Dedifferentiated amniotic fluid mesenchymal stem cell (primary cell): ENCODE measurements around the gene FAT1.

Experiments used
- DNase-seq: peaks from one replicate; pipeline ENCODE4 v3.0.0-alpha.2; 2016; ENCODE audit errors: extremely low spot score

FAT1 gene

DNA sequence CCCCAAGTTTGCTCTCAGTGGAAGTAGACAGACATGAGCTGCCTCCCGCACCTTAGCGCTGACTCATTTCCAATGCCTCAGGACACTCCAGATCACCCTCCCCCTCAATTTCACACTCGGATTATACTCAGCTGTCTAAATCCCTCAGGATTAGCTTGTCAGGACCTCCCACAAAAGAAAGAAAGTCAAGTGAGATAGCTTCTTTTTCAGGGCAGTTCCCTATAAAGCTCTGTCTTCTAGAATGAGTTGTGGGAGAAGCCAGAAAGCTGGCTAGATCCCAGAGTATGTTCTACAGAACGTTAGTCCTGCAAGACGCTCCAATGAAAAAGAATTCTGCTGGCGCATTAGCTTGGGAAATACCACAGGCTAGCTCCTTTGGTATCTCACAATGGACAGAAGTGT lies 117.1 kb downstream of the FAT1 start:
- peak; percentile 50 for DNase-seq

DNA sequence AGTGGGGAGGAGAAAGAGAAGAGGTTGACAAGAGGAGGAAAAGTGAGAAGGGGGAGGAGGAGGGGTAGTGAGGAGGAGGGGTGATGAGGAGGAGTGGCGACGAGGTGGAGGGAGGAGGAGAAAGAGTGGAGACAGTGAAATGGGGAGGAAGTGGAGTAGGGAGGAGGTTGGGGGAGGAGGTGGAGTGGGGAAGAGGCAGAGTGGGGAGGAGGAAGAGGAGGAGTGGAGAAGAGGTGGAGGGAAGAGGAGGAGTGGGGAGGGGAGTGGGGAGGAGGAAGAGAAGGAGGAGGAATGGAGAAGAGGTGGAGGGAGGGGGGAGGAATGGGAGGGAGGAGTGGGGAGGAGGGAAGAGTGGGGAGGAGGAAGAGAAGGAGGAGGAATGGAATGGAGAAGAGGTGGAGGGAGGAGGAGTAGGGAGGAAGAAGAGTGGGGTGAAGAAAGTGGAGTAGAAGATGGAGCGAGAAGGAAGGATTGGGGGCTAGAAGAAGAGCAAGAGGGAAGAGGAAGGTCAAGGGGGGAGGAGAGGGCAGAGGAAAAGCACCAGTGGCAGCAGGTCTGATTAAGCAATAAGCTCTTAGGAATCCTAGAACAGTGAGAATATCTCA lies 118.3 kb downstream of the FAT1 start:
- DNase-seq: no peak

DNA sequence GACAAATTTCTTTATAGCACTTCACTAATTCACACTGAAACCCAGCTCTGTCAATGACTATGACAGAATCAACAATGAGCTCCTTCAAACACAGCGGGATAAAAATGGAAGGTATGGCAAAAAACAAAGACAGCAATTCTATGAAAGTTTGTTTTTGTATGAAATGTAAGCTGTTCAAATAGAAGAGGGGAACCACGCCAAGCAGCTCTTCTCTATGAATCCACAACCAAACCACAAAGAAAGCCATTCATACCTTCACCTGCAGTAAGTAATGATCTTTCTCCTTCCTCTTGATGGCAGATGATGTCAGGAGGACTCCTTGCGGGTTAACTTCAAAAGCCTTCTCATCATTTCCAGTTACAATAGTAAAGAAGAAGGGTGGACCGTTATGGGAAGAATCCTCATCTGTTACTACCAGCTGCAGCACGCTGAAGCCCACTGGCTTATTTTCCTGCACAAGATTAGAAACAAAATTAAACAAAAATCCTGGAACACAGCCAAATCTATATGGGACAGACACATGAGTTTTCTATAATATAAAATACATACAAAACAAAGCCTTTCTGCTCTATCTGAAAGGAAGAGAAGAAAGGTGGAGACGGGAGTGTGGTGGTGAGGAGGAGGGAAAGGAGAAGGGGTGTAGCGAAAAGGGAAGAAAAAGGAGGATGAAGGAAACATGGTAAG lies 119.4 kb downstream of the FAT1 start:
- no peak for DNase-seq

DNA sequence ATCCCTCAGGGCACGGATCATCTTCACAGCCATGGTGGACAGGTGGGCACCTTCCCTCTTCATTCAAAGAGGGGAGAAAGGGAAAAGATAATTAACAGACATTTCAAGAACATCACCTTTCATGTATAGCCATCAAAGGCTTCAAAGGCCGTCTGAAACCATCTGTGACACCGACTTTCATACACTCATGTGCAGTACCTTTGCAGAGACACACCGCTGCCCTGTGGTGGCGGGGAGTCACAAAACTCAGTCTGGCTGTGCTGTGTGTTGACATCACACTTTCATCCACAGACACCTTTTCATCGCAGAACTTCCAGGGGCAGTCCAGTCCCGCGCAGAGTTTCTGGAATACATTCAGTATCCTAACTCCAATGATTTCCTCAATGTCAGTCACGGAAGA lies 120.7 kb downstream of the FAT1 start:
- DNase-seq: no peak

DNA sequence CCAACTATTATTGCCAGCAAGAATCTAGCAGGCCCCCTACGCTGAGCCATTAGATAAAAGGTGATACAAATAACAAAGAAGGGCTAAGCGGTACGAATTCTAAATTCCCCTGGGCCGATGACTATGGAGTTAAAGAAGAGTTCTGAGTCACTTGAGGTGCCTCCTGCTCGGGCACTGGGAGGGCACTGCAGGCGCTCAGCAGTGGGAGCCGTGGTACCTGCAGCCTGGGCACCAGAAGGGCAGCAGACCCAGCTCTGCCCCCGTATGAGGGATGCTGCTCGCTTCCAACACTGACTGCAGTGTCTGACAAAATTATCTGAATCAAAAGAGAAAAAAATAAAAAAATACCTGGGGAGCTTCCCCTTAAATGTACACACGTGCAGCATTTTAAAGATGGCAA lies 124.2 kb downstream of the FAT1 start:
- no peak for DNase-seq

DNA sequence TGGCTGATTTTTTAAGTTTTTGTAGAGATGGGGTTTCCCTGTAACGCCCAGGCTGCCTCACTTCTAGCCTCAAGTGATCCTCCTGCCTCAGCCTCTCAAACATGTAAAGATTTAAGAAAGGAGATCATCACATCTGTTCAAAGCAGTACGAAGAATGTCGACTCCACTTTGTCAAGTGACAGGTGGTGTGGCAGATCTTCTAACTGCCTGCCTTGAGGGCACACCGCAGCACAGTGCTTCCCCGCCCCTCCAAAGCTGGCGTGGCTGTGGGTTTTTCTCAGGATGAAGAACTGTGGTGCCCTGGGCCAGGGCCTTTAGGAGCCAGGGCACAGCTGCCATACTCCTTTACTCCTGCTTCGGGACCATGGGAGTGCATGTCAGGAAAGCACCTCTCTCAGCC lies 125.0 kb downstream of the FAT1 start:
- DNase-seq: no peak

DNA sequence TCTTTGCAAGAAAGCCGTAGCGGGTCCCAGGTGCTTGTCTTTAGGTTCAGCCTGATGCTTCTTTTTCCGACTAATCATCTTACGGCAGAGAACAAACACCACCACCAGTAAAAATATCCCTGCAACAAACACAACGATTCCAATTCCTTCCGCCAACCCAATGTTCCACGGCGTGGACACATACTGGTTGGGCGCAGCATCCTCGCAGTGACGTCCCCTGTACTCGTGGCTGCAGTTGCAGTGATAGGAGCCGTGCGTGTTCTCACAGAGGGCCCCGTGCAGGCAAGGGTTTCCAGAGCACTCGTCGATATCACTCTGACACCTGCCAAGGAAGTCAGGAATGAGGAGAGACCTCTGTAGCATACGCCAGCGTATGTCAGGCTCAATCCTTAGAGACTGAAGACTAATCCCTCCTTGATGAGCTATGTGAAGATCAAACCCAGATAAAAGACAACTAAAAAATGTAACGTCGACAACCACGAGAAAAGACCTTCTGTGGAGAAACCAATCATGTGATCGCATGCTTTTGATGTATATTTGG lies 126.7 kb downstream of the FAT1 start:
- no peak for DNase-seq

DNA sequence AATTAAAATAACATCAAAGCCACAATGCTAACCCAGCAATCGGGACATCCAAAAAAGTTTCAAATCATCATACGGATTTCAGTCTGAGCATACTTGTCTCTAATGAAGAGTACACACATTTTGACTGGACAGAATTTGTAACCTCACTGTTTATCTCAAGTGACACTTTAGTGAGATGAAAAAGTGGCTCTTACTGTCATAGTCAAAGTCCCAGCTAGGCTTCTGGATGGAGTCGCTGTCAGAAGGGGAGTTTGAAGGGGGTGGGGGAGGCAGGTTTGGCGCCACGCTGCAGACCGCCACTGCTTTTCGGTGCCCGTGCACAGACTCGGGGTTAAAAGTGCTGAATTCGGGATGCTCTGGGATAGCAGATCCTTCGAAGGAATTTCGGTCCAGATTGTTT lies 127.3 kb downstream of the FAT1 start:
- no peak for DNase-seq

DNA sequence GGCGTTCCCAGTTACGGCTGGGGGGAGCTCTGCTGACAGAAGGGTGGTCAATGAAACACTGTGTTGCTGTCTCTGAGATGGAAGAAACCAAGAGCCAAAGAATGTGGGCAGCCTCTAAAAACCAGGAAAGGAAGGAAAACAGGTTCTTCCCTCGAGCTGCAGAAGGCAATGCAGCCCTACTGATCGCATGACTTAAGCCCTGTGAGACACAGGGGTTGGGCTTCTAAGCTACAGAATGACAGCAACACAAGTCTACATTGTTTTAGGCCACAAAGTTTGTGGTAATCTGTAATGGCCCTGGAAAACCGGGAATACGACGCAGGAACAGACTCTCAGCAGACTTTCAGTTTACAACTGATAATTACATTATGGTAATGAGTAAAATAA lies 130.1 kb downstream of the FAT1 start:
- DNase-seq: no peak

DNA sequence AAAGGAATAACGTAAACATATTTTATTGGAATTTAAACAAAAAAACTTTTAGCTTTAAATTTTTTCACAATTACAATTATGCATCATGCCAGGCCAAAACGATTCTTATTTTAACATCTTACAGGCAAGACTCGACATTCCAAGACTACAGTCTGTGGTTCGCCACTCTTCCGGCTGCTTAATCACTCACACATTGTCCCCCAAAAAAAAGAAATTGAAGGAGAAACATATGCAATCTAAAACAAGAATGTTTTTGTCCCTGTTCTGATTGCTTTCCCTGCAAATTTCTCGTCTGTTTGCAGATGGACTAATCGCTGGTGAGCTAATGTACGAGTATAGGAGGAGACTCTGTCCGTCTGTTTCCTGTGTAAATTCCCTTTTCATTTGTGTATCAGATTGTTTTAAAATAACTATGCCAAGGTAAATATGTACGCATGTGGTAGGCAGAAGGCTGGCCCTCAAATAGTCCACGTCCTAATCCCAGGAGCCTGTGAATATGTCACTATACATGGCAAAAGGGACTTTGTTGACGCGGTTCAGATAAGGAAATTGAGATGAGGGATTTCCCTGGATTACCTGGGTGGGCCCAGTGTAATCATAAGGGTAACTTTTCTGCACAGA lies 130.6 kb downstream of the FAT1 start:
- no peak for DNase-seq

DNA sequence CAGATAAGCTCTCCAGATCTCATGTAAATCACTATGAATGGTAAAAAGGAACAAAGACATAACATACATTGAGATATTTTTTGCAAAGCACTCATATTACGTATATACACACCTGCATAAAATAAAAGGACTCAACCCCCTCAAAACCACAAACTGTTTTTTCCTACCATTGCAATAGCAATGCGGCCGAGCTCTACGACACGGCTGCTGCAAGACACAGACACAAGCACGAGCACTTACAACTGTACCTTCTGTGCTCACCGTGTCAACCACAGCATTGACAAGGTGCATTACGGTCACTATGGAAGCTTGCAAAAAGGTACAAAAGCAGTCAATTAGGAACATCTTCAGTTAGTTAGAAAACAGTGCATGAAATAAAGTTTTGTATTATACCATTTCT lies 131.2 kb downstream of the FAT1 start:
- no peak for DNase-seq

DNA sequence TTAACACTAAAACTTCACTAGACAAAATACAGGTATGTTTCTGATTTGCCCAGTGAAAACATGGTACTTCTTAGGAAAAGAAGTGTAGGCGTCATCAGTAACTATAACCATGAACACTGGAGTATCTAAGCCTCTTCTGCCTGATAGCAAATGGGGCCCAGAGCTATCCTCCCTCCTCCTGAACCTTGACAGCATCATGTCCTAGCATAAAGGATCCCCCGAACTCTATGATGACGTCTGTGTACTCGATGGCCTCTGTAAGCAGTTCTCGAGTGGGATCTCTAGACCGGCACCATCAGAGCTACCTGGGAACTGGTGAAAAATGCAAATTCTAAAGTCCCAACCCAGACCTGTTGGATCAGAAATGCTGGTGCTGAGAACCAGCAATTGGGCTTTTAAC lies 132.0 kb downstream of the FAT1 start:
- DNase-seq: no peak

DNA sequence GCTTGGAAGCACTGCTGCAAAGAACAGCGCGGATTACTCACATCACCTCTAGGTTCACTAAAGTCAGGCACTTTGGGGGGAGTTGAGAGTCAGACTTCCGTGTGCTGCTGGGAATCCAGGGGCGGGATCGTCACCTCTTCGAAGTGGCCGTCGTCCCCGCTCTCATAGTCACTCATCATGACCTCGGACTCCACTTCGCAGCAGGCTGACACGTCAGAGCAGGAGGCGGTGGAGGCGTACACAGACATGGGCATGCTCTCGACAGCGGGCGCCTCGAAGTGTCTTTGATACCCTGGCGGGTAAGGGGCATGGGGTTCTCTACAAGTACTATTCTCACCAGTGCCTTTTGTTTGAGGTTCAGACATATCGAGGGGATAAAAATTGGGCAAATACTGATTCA lies 135.2 kb downstream of the FAT1 start:
- DNase-seq: no peak

DNA sequence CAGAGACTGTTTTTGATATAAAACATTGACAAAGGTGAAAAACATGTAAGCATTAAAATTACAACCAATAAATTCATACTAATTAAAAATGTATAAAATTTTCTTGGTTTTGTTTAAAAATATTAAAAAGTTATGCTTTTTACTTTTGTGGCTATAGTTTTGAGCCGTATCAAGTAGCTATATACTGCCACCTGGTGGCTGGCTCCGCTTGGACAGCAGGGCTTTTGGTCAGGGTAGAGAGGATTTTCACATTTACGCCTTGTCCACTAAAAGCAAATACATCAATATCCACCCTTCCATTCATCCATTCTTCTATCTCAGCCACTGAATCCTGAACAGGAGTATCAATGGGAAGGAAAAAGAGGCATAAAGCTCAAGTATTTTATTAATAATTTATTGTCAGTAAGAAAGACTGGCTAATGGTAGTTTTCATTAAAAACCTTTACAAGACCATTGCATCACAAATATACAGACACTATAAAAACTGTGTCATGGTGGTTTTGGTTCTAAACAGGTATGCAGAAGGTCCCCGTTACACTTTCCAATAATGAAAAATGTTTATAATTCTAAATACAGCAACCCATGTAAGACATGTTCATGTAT lies 136.1 kb downstream of the FAT1 start:
- peak; percentile 59 for DNase-seq

DNA sequence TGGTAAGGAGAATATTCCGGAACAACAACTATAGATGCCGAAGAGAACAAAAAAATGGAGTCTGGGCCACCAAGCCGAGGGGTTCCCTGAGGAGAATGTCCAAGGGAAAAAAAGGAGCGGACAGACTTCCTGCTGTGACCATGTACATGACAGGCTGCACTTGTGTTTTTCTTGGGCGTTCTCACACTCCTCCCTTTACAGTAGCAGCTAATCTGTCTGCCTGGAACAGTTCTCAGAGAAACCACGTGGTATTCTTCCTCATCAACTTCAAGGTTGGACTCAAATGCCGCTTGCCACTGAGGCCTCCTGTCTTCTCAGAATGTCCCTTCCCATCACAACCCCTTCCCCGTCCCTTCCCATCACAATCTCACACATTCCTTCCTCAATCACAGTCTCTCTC lies 137.5 kb downstream of the FAT1 start:
- DNase-seq: no peak

DNA sequence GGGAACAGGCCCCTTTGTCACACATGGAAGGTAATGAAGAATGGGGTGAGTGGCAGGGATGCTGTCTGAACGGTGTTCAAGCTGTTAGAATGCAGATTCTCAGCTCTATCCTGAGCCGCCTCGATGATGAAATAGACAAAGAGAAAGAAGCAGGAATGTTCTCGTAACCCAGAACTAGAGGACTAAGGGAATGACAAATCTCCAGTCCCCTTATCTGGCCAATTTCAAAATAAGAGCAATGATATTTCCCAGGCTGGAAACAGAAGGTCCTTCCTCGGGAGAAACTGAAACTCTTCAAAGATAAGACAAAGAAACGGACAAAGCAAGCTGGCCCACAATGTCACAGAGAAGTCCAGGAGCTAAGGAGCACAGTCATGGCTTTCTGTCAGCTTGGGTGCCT lies 138.7 kb downstream of the FAT1 start:
- DNase-seq: no peak

DNA sequence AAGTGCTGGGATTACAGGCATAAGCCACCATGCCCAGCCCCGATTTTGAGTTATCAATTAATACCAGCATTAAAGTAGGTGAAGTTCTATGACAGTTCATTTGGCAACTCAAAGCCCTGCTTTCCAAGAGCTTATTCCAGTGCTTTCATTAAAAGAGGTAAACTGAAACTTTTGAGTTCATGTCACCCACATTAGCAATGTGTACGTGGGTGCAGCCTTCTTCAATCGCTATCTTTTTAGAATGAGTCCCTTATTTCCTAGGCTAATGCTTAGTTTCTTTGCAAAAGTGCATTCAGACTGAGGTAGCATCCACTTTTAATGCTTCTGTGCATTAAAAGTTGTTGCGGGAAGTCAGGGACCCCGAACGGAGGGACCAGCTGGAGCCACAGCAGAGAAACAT lies 142.2 kb downstream of the FAT1 start:
- no peak for DNase-seq

DNA sequence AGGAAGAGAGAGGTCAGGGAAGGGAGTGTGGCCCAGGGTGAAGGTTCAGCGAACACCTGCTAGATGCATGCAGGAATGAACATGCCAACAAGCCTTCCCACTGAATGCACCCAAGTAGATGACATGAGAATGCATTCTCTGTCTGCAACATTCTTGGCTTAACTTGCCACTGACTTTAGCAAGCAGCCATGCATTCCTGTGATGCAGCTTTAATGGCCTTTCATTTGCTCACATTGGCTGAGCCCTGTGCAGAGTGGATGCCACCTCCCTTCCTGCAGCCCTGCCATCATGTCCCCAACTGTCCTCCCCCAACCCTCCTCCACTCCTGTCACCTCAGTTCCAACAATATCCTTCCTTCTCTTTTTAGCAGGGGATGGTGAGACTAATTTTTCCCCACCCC lies 143.0 kb downstream of the FAT1 start:
- DNase-seq: no peak

DNA sequence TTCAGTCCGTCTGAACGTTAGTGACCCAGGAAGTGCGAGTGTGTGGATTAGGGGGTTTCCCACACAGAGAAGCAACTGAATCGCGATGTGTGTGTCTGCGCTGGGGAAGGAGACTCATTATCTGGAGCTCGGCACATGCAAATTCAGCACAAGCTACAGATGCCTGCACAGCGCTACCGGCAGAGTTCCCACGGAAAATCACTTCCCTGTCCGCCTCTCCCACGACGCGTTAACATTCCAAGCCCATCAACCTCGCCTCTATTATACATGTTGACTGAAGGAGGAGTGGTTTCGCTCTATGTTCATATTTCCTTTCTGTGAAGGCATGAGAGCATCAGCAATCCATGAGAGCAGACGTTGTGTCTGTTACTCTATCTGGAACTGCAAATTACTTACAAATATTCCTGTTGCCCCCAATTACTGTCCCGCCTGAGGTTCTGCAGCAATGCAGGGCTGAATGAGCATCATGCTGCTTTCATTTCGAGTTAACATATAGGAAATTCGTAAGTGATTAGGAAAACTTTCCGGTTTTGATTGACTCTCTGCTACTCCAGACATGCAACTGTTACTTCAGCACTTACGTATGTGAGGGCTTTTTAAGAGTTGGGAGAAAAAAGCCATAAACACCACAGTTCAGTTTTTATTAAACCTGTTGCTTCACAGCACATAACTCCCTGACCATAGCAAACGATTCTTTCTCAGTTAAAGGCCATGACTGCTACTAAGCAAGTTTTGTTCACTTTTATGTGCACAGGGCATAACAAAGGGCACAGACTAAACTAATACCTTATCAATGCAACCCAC lies 153.3 kb downstream of the FAT1 start:
- DNase-seq: peak; percentile 18

DNA sequence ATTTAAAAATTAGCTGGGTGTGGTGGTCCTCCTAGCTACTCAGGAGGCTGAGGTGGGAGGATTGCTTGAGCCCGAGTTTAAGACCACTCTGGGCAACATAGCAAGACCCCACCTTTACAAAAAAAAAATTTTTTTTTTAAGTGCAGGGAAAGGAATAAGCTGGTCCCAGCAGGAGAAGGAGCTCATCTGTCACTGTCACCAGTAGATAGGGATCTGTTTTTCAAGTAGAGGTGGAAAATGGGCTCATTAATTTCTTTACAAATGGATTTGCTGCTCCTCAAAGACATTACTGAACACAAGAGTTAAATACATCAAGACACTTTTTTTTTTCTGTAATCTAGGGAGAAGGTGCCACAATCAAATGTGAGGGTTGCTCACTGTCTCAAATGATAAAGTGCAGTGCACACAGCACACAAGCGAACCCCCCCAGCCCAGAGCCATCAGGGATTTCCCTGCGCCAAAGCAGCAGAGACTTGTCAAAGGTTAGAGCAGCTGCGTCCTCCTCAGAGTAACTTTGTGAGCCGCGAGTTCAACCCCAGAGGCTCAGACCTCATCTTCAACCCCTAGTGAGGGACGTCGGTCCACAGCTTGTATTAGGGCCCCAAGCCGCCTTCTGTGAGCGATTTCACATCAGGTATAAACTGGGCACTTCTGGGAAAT lies 154.0 kb downstream of the FAT1 start:
- DNase-seq: no peak

DNA sequence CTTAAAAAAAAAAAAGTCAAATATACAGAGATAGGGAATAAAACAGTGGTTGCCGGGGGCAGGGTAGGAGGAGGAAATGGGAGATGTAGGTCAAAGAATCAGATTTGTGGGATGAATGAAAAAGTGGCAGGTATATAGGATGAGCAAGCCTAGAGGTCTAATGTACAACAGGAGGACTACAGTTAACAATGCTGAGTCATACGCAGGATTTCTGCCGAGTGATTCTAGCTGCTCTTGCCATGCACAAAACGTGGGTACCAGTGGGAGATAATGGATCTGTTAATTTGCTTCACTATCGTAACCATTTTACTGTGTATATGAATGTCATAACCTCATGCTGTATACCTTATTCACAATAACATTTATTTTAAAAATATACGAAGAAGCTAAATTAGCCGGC lies 157.6 kb downstream of the FAT1 start:
- no peak for DNase-seq

DNA sequence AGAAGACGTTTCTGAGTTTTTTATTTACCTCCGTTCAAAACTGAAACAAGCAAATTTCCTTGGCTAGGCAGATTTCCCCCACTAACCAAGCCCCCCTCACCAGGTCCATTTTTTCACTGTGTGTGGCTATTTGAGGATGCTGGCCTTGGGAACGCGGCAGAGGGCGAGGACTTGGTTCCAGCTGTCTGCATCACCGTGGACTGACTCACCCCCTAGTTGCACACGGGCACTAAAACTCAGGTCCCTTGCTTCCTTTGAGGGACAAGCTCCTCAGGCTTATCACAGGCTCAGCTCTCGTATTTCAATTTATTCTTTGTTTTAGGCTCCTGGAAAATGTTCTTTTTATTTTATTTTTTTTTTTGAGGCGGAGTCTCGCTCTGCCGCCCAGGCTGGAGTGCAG lies 159.9 kb downstream of the FAT1 start:
- no peak for DNase-seq
